ENCODE measurements around the gene ADM2. TPM values are rescaled to one million over a fixed set of nuclear protein-coding genes. Genes with fewer than 3 reads are reported as not detected.

Gene ADM2
- total RNA-seq, 1 donor from 2014 or later = 23.0 TPM

GRCh38 chr22:50436015-50436830, 45.1 kb upstream of the ADM2 start:
- Histone ChIP-seq H3K79me2 (ENCODE audit: insufficient read depth, low read length) (no peaks in the 10 kb centered on the region), H3K4me1 (ENCODE audit: insufficient read depth, low read length) (no peaks in the 10 kb centered on the region), H3K4me3 (ENCODE audit: insufficient read depth, low read depth, low read length) (no peak overlapping the region), H4K20me1 (ENCODE audit: insufficient read depth, low read length) (no peaks in the 10 kb centered on the region), H3K36me3 (ENCODE audit: insufficient read depth, low read length) (peaks cover 6% of the 10 kb centered on the region), H2AFZ (ENCODE audit: low read depth, low read length) (no peak overlapping the region), H3K27ac (ENCODE audit: low read depth, low read length) (no peak overlapping the region), H3K4me2 (ENCODE audit: low read length) (no peak overlapping the region), H3K9ac (ENCODE audit: low read length) (no peak overlapping the region), H3K27me3 (ENCODE audit: insufficient read depth, low read length) (no peaks in the 10 kb centered on the region), H3K9me3 (ENCODE audit: insufficient read depth, low read depth, low read length) (no peaks in the 10 kb centered on the region)
- Mint-ChIP-seq H3K4me3 (ENCODE audit: unreplicated experiment) (no peak overlapping the region), H3K9me3 (ENCODE audit: unreplicated experiment) (peaks cover 2% of the 10 kb centered on the region), H3K36me3 (ENCODE audit: low read depth, unreplicated experiment) (peaks cover 2% of the 10 kb centered on the region), H3K4me1 (ENCODE audit: low read depth, unreplicated experiment) (no peaks in the 10 kb centered on the region), H3K27me3 (ENCODE audit: low read depth, unreplicated experiment) (no peaks in the 10 kb centered on the region), H3K27ac (ENCODE audit: unreplicated experiment) (no peak overlapping the region)
- DNase-seq (ENCODE audit: low read depth) (no peak), FAIRE-seq (no peak)
- TF ChIP-seq, protein P1, sequence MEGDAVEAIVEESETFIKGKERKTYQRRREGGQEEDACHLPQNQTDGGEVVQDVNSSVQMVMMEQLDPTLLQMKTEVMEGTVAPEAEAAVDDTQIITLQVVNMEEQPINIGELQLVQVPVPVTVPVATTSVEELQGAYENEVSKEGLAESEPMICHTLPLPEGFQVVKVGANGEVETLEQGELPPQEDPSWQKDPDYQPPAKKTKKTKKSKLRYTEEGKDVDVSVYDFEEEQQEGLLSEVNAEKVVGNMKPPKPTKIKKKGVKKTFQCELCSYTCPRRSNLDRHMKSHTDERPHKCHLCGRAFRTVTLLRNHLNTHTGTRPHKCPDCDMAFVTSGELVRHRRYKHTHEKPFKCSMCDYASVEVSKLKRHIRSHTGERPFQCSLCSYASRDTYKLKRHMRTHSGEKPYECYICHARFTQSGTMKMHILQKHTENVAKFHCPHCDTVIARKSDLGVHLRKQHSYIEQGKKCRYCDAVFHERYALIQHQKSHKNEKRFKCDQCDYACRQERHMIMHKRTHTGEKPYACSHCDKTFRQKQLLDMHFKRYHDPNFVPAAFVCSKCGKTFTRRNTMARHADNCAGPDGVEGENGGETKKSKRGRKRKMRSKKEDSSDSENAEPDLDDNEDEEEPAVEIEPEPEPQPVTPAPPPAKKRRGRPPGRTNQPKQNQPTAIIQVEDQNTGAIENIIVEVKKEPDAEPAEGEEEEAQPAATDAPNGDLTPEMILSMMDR (IDR thresholded peaks at IDR 0.05; ENCODE audit: insufficient read depth, low read depth, low read length) = no peak
- no peak for TF ChIP-seq EZH2 (IDR thresholded peaks at IDR 0.05; ENCODE audit: insufficient read depth, low read length)

DNA sequence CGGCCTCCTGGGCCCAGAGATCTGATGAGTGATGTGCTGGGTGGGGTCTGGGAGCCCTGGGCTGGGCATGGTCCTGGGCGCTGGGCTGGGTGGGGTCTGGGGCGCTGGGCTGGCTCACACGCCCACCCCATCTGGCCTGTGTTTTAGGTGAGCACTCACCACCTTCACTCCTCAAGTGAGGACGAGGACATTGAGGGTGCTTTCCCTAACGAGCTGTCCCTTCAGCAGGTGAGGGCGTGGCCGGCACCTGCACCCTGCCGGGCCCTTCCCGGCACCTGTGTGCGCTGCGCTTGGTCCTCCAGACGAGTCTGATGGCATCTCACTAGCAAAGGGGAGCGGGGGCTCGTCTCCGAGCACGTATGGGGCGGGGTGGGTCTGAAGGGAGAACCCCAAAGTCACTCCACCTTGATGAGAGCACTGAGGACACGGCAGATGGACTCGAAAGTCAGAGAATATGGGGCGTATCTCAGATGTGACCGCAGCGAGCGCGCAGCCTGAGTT, 44.5 kb upstream of the ADM2 start:
- Histone ChIP-seq H3K4me2 (ENCODE audit: low read length) (no peak overlapping the region), H3K4me1 (ENCODE audit: insufficient read depth, low read length) (no peaks in the 10 kb centered on the region), H3K27me3 (ENCODE audit: insufficient read depth, low read length) (no peaks in the 10 kb centered on the region), H3K4me3 (ENCODE audit: insufficient read depth, low read depth, low read length) (no peak overlapping the region), H3K36me3 (ENCODE audit: insufficient read depth, low read length) (peaks cover 3% of the 10 kb centered on the region), H3K79me2 (ENCODE audit: insufficient read depth, low read length) (no peaks in the 10 kb centered on the region), H4K20me1 (ENCODE audit: insufficient read depth, low read length) (peaks cover 5% of the 10 kb centered on the region), H3K9ac (ENCODE audit: low read length) (no peak overlapping the region), H3K27ac (ENCODE audit: low read depth, low read length) (no peak overlapping the region), H2AFZ (ENCODE audit: low read depth, low read length) (no peak overlapping the region), H3K9me3 (ENCODE audit: insufficient read depth, low read depth, low read length) (no peaks in the 10 kb centered on the region)
- FAIRE-seq = no peak
- TF ChIP-seq, protein P1 (IDR thresholded peaks at IDR 0.05; ENCODE audit: insufficient read depth, low read depth, low read length) = no peak
- TF ChIP-seq EZH2 (IDR thresholded peaks at IDR 0.05; ENCODE audit: insufficient read depth, low read length) = no peak
- no peaks in the 10 kb centered on the region for H3K27me3 Mint-ChIP-seq (ENCODE audit: low read depth, unreplicated experiment)
- no peaks in the 10 kb centered on the region for H3K36me3 Mint-ChIP-seq (ENCODE audit: low read depth, unreplicated experiment)
- no peaks in the 10 kb centered on the region for H3K4me1 Mint-ChIP-seq (ENCODE audit: low read depth, unreplicated experiment)
- no peaks in the 10 kb centered on the region for H3K9me3 Mint-ChIP-seq (ENCODE audit: unreplicated experiment)
- no peak overlapping the region for H3K27ac Mint-ChIP-seq (ENCODE audit: unreplicated experiment)
- no peak overlapping the region for H3K4me3 Mint-ChIP-seq (ENCODE audit: unreplicated experiment)
- no peak for DNase-seq (ENCODE audit: low read depth)
